GM18907 (cell line): Measurements from ENCODE around the gene TRAPPC12.
"Not testable (repeated sequence)": the region's sequence is repeated elsewhere in the genome, so short reads cannot be mapped to it uniquely, and the experiment has no call there.

Experiments used
- ATAC-seq: cut with Tn5 transposase; IDR thresholded peaks from one replicate; pipeline ENCODE4 v1.9.1; 2021; ENCODE audit warnings: mild to moderate bottlenecking, moderate library complexity; ENCODE audit not compliant: unreplicated experiment

Gene TRAPPC12

DNA sequence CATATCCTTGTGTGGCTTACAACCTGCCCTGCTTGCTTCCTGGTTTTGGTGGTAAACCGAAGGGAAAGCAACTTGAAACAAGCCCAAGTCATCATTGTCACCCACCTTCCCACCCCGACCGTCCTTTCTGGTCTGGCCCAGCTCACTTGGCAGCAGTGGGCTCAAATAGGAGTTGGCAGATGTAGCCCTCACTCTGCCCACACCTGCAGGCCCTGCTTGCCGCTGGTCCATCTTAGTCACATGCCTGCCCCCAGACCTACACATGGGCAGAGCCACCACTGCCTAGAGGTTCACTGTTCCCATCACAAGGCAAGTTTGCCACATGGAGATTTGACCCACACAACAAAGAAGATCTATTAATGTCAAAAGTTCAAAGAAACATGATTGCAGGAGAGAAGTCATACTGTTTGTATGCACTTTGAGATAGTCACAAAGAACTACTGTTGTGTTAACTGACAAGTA is 11.2 kb upstream of the TRAPPC12 start:
- ATAC-seq = no peak

DNA sequence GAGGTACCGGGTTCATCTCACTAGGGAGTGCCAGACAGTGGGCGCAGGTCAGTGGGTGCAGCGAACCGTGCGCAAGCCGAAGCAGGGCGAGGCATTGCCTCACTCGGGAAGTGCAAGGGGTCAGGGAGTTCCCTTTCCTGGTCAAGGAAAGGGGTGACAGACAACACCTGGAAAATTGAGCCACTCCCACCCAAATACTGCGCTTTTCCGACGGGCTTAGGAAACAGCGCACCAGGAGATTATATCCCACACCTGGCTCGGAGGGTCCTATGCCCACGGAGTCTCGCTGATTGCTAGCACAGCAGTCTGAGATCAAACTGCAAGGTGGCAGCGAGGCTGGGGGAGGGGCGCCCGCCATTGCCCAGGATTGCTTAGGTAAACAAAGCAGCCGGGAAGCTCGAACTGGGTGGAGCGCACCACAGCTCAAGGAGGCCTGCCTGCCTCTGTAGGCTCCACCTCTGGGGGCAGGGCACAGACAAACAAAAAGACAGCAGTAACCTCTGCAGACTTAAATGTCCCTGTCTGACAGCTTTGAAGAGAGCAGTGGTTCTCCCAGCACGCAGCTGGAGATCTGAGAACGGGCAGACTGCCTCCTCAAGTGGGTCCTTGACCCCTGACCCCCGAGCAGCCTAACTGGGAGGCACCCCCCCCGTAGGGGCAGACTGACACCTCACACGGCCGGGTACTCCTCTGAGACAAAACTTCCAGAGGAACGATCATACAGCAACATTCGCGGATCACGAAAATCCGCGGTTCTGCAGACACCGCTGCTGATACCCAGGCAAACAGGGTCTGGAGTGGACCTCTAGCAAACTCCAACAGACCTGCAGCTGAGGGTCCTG is 9.9 kb upstream of the TRAPPC12 start:
- ATAC-seq = not testable (repeated sequence)

DNA sequence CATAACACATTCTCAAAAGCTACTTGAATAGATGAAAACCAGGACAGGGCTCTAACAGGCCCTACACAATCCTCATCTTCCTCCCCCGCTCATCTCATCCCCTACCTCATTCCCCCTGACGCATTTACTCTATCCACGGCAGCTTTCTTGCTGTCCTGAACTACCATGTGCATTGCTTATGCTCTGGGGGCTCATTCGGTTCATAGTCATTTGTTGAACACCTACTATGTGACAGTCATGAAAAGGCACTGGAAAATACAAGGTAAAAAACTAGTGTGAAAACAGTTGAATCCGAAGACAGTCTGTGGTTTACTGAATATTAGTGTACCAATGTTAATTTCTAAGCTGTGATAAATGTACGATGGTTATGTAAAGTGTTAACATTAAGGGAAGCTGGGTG is 2.7 kb upstream of the TRAPPC12 start:
- ATAC-seq = no peak

DNA sequence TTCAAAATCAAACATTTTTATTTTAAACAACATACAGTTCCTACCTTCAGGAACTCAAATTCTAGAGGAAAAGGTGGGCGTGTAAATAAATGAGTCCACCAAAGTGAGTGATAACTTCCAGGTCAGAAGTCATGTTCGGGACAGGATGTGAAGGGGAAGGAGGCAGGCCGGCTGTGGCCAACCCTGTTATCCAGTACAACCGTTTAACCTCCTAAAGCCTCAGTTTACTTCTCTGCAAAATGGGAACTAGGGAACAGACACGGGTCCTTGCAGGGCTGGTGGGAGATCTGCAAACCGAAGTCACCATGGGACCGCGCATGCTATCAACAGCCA is 2.2 kb upstream of the TRAPPC12 start:
- peak; percentile 23 for ATAC-seq

DNA sequence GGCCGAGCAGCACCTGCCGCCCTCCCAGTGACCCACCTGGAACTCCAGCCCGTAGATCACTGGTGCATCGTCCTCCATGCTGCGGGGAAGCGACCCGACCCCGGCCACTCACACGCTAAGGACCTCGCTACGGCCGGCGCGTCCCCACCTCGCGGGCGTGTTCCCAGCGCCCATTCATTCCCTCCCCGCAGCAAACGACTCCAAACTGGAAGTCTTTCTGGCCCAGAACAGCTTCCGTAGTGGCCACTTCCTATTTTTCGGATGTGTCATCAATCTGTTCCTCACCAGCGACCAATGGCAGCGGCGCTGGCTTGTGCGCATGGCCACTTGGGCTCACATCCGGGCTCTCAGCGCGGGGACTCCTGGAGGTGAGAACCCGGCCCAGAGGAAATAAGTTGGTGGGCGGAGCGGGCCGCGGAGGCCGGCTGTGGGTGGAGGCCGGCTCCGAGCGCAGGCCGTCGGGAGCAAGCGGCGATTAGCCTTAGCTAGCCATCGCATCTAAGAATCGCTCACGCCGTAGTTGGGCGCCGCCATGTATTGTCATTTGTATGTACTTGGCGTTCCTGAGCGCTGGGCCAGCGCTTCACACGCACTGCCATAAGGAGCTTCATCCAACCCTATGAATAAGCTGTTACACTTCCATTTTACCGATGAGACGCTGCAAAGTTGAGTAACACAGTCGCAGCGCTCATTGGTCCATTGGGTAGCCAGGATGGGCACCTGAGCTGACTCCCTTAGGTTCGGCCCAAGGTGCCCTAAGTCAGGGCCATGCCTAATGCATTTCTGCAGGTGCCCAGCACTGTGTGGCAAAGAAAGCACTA is 1.7 kb upstream of the TRAPPC12 start, which contains the start of gene EIPR1:
EIPR1 (minus strand) TSS at position 207 of the 821 bp plus-strand sequence; CDS start at position 78, 129 bp downstream.
- peak; percentile 88 for ATAC-seq

DNA sequence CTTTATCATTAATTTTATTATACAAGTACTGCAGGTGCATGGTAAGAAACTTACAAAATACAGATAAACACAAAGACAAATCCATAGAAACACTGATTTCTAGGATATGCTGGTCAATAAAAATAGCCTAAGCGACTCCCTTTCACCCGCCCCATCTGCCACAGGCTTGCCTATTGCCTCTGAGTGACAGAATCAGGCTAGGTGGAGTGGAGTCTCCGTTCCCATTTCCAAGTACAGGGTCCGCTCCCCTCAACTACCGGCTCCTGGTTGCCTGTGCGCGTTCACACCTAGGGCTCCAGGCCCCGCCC is 201 bp upstream of the TRAPPC12 start:
- ATAC-seq = no peak

DNA sequence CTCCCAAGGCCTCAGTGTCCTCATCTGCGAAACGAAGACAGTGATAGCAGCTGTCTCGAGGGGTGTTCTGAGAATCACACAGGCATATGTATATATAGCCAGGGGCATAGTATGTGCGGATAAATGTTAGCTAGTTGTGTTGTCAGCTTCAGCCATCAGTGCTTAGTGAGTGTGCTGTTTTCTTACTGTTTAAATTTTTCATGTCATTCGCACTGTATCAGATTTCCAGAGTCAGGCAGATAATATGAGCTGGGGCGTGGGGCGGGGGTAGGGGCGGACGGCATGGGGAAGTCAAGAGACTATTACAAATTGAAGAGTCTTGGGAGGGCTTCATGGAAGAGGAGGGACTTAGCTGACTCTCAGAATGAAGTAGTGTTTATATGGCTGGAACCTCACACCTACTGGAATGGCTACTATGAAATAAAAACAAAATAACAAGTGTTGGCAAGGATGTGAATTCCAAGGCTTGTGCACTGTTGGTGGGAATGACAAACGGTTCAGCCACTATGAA is 7.0 kb downstream of the TRAPPC12 start:
- no peak for ATAC-seq

DNA sequence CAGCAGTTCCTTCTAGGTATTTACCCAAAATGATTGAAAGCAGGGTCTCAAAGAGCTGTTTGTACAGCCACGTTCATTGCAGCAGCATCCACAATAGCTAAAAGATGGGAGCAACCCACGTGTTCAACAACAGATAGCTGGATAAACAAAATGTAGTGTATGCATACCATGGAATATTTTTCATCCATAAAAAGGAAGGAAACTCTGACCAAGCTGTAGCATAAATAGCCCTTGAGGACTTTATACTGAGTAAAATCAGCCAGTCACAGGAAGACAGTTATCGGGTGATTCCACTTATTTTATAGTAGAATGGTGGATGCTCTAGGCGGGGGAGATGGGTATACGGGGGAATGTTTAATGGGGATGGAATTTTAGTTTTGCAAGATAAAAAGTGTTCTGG is 7.5 kb downstream of the TRAPPC12 start:
- no peak for ATAC-seq

DNA sequence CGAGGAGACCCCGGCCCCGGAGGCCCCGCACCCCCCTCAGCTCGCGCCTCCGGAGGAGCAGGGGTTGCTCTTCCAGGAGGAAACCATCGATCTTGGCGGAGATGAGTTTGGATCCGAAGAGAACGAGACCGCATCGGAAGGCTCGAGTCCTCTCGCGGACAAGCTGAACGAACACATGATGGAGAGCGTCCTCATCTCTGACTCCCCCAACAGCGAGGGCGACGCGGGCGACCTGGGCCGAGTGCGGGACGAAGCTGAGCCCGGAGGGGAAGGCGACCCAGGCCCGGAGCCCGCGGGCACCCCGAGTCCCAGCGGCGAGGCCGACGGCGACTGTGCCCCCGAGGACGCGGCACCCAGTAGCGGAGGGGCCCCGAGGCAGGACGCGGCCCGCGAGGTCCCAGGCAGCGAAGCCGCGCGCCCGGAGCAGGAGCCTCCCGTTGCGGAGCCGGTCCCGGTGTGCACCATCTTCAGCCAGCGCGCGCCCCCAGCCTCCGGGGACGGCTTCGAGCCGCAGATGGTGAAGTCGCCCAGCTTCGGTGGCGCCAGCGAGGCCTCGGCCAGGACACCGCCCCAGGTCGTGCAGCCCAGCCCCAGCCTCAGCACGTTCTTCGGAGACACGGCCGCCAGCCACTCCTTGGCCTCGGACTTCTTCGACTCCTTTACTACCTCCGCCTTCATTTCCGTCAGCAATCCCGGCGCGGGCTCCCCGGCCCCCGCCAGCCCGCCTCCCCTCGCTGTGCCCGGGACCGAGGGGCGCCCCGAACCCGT is 8.3 kb downstream of the TRAPPC12 start:
- ATAC-seq = no peak

DNA sequence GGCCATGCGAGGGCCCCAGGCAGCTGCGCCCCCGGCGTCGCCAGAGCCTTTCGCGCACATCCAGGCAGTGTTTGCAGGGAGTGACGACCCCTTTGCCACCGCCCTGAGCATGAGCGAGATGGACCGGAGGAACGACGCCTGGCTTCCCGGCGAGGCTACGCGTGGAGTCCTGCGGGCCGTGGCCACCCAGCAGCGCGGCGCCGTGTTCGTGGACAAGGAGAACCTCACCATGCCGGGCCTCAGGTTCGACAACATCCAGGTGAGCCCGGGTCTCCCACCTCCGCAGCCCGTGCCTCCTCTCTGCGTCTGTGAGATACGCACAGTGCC is 8.9 kb downstream of the TRAPPC12 start:
- no peak for ATAC-seq

DNA sequence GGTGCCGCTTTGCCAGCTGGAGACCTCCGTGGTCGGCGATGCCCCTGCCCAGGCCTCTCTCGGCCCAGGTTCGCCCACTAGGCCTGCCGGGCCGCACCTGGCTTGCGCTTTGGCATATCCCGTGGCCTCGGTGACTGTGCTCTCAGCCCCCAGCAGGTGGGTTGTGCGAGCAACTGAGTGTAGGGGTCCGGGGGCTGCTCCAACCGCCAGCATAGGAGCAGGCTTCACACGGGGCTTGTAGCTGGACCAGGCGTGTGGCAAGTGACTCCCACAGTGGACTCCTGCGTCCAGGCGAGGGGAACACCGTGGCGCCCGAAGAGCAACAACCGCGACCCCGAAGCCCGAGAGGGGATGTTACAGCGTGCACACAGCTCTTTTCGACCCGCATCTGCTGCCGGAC is 9.7 kb downstream of the TRAPPC12 start:
- no peak for ATAC-seq

DNA sequence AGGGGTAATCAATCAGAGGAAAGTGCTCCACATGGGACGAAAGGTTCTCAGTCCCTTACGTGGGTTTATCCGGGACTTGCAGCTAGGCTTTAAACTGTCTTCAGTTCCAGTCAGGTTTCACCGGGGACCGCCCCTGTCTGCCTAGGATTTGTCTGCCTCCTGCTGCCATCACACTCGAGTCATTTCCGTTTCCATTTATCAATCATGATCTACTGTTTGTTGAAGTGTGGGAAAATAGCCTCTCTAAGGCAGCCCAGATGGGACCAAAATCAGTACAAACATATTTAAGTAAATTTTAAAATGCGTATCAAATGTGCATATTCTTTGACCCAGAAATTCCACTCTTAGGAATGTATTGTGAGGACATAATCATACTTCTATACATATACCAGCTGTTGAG is 10.5 kb downstream of the TRAPPC12 start:
- ATAC-seq = no peak

DNA sequence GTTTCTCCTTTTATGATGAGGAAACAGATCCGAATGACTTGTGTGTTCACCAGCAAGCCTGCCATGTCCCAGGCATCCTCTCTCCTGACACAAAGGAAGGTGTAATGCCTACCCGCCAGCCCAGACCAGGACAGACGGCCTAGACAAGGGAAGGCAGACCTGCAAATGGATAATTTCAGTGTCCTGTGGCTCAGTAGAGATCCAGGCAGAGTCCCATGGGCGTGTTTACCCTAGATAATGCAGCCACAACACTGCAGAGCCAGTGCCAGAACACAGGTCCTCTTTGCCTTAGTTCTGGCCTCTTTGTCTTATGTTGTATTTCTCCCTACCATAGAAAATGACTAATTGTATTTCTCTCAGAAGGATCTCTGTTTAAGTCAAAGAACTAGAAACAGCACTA is 12.7 kb downstream of the TRAPPC12 start:
- ATAC-seq = no peak

DNA sequence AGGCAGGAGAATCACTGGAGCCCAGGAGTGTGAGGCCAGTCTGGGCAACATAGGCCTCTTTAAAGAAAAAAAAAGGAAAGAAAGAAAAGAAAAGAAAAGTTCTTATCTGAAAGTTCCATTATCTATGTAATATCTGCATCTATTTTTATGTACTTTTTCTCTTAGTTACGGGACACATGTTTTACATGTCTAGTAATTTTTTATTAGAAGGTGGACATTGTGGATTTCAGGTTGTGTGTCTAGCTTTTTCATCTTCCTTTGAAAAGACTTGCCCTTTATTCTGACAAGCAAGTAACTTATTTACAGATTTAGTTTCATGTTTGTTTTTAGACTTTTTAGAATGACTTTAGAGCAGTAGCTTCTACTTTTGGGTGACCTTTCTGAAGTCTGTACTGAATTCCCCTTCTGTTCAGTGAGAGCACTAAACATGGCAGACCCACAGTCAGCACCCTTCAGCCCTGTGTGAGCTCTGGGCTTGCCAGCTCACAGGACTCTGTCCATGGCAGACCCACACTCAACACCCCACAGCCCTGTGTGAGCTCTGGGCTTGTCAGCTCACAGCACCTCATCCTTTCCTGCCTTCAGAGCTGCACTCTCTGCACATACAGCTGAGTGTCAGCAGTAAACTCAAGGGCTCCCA is 17.5 kb downstream of the TRAPPC12 start:
- peak; percentile 72 for ATAC-seq

DNA sequence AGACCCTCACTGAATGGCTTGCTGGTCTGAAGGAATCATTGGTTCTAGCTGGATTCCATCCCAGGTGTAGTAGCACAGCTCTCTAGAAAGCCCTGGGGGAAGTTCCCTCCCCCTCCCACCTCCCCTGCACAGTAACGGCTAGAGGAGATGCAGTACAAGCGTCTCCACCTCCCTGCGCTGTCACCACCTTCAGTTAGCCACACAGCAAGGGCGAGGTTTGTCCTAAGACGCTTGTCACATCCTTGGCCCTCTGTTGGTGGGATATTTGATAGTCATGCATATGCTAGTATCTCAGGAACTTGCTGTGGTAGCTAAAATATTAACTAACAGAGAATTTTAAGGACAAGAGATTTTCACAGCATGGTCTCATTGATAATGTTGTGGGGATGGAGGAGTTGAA is 19.4 kb downstream of the TRAPPC12 start:
- no peak for ATAC-seq

DNA sequence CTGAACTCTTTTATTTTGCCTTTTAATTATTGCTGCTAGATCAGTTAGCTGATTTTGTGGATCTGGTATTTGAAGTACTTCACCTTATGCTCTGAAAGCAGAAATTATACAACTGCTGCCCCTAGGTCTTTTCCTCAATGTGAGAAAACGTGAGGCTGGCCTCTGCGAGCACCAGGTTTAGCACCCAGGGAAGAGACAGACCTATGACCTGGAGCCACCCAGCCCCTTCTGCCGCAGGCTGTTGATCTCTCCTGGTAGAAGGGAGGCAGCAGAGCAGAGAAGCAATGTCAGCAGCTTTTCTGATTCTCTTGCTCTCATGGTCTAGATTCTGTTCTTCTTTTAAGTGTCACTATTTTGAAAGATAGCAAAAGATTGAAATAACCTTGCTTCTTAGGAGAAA is 19.9 kb downstream of the TRAPPC12 start:
- no peak for ATAC-seq

DNA sequence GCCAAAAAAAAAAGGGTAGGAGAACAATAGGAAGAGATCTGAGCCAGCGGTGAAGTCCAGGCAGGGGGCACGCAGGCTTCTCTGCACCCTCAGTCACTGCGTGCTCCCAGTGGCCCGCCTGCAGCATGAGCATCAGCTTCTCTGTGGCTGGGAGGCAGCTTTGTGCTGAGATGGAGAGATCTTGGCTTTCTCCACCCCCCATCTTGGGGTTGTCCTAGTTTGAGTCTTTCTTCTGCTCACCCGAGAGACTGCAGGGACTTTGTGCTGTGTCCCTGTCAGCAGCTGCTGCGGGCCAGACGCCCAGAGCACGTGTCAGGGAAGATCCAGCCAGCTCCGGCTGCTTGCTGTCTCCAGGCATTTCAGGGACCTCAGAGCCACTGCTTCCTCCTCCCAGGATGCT is 20.3 kb downstream of the TRAPPC12 start:
- no peak for ATAC-seq

DNA sequence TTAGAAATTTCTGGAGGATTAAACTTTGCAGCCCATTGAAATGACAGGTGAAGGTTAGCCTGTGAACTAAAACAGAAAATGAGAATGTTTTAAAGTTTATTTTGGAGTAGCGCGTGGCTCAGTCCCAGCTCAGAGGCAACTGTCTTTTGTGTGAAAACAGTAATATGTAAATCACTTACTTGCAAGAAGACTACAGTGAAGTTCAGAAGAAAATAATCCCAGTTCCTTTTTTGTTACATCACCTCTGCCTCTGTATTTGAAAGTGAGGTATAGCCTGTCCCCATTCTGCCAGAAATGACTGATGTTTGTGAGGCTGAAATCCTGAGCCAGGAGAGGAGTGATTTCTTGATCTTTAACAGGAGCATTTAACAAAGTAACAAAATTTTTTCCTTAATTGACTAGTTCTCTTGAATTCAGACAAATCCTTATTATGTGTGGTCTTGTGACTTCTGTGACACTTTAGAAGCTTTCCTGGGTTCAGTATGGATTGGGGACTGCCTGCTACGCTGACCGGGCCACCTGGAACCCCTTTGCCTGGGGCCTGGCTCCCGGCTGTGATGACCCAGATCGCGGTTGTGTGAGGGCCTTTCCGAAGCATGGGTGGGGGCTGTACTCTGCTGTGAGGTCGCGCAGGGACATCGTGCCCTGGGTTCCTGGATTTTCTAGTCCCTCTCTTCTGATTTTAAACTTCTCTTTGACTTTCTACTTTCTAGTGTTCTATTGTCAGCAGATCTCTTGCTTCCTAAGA is 24.3 kb downstream of the TRAPPC12 start:
- peak; percentile 99 for ATAC-seq

DNA sequence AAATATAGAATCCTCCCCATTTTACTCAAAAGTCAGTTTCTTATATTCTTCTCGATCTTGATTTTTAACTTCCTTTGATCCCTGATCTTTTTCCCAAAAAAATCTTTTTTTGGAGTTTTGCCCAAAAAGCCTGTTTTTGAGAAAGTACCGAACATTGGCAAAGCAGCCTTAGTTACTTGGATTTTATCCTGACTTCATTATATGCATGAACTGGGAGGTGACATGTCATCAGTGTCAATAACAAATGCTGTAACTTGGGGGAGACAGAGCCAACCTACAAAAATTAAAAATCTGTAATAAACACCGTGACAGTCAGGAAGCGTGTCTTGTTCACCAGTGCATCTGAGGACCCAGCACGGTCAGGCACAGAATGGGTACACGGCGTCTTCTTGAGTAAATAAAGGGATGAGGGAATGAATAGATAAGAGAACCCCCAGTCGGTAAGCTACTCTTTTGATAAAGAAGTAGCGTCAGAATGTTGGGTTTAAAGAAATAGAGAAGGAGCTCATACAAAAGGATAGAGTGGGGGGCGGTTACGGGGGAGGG is 24.9 kb downstream of the TRAPPC12 start:
- ATAC-seq = no peak

DNA sequence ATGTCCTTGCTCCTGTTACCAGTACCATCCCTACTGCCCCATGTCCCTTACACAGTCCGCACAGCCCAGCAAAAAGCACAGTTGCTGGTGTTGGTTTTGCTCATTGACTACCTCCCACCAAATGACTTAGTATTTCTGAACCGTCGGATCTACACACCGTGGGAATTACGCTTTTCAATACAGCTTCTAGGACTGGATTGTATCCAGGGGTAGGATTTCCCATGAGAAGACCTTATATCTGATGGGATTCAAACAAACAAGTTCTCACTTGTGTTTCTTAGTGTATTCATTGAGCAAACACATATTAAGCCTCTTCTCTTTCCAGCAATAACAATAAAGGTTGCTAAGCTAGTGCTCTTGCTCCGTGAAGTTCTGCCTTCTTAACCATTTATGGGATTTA is 25.8 kb downstream of the TRAPPC12 start:
- no peak for ATAC-seq
